K562 (cell line): ENCODE results near the gene UBQLN3. TPM values are rescaled to one million over a fixed set of nuclear protein-coding genes. Genes with fewer than 3 reads are reported as not detected.

ENCODE experiments used
- BCLAF1 ChIP-seq, 2 experiments: fragments of 450-650 bp in 1 of 2; IDR thresholded peaks; 2 replicates each; pipeline ENCODE4 v1.6.1; 2011 to 2017; ENCODE audit warnings: low read depth in 2 of 2, antibody characterized with exemption in 1 of 2, borderline replicate concordance in 1 of 2, low read length in 1 of 2, mild to moderate bottlenecking in 1 of 2, mixed read lengths in 1 of 2; ENCODE audit not compliant: control insufficient read depth in 1 of 2
- CHD7 ChIP-seq: fragments of 200-600 bp; sonication (generic); IDR thresholded peaks from one replicate; pipeline ENCODE4 v1.6.1; 2012; ENCODE audit warnings: mild to moderate bottlenecking, low read depth, low read length, inconsistent platforms
- EP400 ChIP-seq: fragments of 450-650 bp; IDR thresholded peaks from 2 replicates; pipeline ENCODE4 v1.6.1; 2017; ENCODE audit warnings: antibody characterized with exemption, mild to moderate bottlenecking, moderate library complexity
- IRF2 ChIP-seq: sonication (generic); formaldehyde crosslinking; IDR thresholded peaks from 2 replicates; pipeline ENCODE4 v1.8.1; 2022; ENCODE audit warnings: mild to moderate bottlenecking, missing genetic modification reagents
- PHB2 ChIP-seq: fragments of 450-650 bp; IDR thresholded peaks from 2 replicates; pipeline ENCODE4 v1.6.1; 2017; ENCODE audit warnings: low read depth
- ZBTB12 ChIP-seq: fragments of 250-450 bp; sonication (Bioruptor Pico); IDR thresholded peaks from 2 replicates; pipeline ENCODE4 v1.4.0; 2020
- ZBTB7A ChIP-seq: IDR thresholded peaks from 2 replicates; pipeline ENCODE4 v1.6.1; 2011; ENCODE audit warnings: low read depth, mild to moderate bottlenecking, low read length, moderate library complexity, borderline replicate concordance; ENCODE audit not compliant: control insufficient read depth
- ZNF23 ChIP-seq: fragments of 250-450 bp; sonication (Bioruptor Pico); IDR thresholded peaks from 2 replicates; pipeline ENCODE4 v1.4.0; 2020; ENCODE audit warnings: mild to moderate bottlenecking
- ZNF277 ChIP-seq: fragments of 250-450 bp; sonication (Bioruptor Pico); IDR thresholded peaks from 2 replicates; pipeline ENCODE4 v1.8.0; 2022; ENCODE audit warnings: inconsistent platforms, mild to moderate bottlenecking, moderate library complexity, borderline replicate concordance
- ZNF3 ChIP-seq: fragments of 250-450 bp; sonication (Bioruptor Pico); IDR thresholded peaks from 2 replicates; pipeline ENCODE4 v1.5.0; 2021; ENCODE audit warnings: mild to moderate bottlenecking, moderate library complexity
- ZNF695 ChIP-seq: fragments of 450-650 bp; formaldehyde crosslinking; IDR thresholded peaks from 2 replicates; pipeline ENCODE4 v1.4.0; 2020; ENCODE audit warnings: mild to moderate bottlenecking, moderate library complexity
- polyA plus RNA-seq, 8 experiments: library from polyadenylated mRNA; depleted of rRNA in 4 of 8; stranded (reverse) in 5 of 8; unstranded in 3 of 8; fragments of >200 nt; fragmentation: Nextera tagmentation in 2 of 8; fragmentation: Illumina TruSeq in 1 of 8; extraction: Ambion mirVana in 2 of 8; extraction: Trizol in 1 of 8; gene quantifications; 2 replicates each; pipeline versions ENCODE4 v1.2.1 to v1.2.3, GENCODE V29; 2011 to 2014; ENCODE audit warnings: inconsistent platforms in 1 of 8, missing spikeins in 1 of 8
- total RNA-seq, 7 experiments: library from RNA; depleted of rRNA in 6 of 7; stranded (reverse); fragments of >200 nt in 6 of 7; fragmentation: Illumina TruSeq in 2 of 7; extraction: Trizol in 2 of 7; gene quantifications; 2 replicates each; pipeline versions ENCODE4 v1.2.1 to v1.2.3, GENCODE V29; 2011 to 2021; ENCODE audit warnings: low replicate concordance in 1 of 7

UBQLN3 gene
- total and polyA plus RNA-seq, 9 of the 15 experiments (the other 6 are each of a cell fraction or from before 2014, with no cell fraction given) = 0.01 to 0.27 TPM; not detected in 7

- TF ChIP-seq CHD7 (no peak), PHB2 (no peak), ZBTB7A (no peak), ZBTB12 (no peak), EP400 (no peak), ZNF23 (CRISPR knock-in tag) (no peak), BCLAF1 (IDR thresholded peaks at IDR 0.05; ENCODE audit: borderline replicate concordance in 1 of 2, control insufficient read depth in 1 of 2, low read depth in 2 of 2, low read length in 1 of 2) (no peak), ZNF3 (CRISPR knock-in tag) (no peak), ZNF277 (CRISPR knock-in tag) (no peak), IRF2 (CRISPR knock-in tag) (no peak), ZNF695 (CRISPR knock-in tag) (no peak)
Observed at GRCh38 chr11:5522308-5522707, 12.6 kb upstream of the UBQLN3 start (continued).
